HG03135 (cell line): ENCODE measurements around the gene ZNF664.

Experiments used
- ATAC-seq: cut with Tn5 transposase; IDR thresholded peaks from one replicate; pipeline ENCODE4 v1.9.1; 2021; ENCODE audit warnings: mild to moderate bottlenecking, moderate library complexity; ENCODE audit not compliant: unreplicated experiment

ZNF664 gene

DNA sequence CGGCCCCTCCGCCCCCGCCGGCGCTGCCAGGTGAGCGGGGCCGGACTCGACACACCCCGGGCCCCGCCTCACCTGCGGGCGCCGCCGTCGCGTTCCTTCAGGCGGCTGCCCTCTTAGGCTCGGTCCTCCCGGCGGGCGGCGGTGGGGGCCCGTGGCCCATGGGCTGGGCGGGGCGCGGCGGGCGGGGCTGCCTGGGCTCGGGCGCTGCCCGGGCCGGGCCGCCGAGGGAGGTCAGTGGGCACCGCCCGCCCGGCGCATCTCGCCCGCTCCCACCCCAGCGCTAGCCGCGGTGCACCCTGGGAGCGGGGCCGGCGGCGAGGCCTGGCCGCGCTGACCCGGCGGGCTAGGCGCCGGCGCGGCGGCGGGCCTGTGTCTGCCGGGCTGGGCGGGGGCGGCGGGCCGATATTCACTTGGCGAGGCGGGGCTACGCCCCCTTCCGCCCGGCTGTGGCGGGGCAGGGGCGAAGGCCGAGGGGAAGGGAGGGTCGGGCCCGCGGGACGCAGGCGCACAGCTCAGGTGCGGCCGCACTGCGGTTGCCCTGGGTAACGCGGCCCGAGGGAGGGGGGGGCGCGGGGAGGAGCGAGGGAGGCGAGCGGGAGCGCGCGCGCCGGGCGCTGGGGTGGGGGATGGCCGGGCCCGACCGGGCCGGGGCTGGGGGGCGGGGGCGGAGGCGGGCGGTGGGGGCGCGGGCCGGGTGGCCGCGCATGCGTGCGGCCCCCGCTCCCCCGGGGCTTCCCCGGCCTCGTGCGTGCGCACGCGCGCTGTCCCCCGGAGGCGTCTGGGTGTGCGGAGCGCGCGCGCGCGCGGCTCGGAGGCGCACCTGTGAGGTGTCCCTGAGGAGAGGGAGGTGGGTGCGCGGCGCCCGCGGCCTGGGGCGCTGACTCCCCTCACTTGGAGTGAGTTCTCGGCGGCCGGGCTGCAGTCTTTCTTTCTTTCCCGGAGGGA lies at the start of gene ZNF664, which contains the start of gene CCDC92:
ZNF664 (plus strand) TSS at position 759 of the 945 bp plus-strand sequence. CDS start 38,930 bp downstream, outside the sequence.
CCDC92 (minus strand) TSS at position 375 of the 945 bp plus-strand sequence. CDS start 28,526 bp downstream, outside the sequence.
- peak; percentile 78 for ATAC-seq

DNA sequence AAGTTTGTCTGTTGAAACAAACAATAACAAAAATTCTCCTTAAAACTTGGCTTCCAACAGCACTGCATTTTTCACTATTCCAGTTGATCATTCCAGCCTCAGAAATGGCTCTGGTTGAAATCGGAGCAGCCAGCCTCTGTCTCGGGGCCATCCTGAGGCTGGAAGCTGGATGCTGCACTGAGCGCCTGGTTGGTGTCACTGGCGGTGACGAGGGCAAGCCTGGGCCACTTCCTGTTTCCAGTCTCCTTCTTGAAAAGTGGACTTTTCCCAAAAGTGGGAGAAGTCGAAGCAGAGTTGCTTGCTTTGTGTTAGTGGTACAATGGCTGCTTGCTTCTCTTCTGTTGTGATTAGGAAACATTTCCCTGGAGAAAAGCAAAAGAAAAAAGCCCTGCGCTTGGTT lies 49.1 kb upstream of the ZNF664 start:
- ATAC-seq, result no peak

DNA sequence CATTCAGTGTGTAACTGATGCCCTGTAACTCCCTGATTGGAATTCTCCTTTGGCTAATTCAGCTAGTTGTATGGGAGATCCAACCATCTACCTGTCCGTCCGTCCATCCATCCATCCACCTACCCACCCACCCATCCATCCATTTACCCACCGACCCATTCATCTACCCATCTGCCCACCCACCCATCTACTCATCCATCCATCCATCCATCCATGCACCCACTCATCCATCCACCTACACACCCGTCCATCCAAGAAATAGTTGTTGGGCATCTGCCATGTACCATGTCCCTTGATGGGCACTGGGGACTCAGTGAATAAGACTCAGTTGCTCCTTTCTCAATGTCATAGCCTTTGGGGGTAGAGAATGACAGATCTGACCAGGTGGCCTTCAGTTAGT lies 48.5 kb upstream of the ZNF664 start:
- ATAC-seq, result no peak

DNA sequence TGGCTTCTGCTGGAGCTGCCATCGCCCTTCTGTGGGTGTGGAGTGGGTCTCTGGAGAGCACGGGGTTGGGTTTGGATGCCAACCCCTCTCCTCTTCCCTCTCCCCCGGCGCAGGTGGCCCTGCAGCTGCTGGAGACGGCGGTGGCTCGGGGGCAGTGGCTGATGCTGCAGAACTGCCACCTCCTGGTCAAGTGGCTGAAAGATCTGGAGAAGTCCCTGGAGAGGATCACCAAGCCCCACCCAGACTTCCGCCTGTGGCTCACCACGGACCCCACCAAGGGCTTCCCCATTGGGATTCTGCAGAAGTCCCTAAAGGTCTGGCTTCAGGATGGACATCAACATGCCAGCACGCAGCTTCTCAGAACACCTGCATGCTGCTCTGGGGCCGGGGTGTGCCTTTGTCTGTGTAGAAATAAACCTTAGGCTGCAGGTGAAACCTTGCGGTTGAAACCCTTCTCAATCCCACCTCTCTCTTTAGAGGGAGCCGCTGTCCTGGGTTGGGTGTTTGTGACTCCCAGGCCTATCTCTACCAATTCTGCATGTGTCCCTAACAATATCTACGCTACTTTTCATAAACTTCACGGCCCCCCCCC lies 44.6 kb upstream of the ZNF664 start:
- ATAC-seq, result no peak

DNA sequence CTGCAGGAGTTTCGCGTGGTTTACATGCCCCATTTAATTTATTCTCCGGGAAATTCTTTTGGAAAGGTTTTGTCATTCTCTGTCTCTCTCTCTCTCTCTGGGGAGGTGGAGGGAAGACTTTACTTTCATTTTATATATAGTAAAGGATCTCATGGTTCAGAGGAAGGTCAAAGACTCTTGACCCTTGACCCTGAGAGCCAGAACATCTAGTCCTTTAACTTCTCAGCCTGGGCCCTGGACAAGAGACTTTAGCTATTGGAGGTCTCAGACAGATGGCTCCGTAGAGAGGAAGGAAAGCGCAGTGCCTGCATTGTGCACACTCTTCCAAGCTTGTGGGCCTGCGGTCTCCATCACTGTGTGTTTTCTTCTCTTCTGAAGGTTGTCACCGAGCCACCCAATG lies 44.1 kb upstream of the ZNF664 start:
- no peak for ATAC-seq

DNA sequence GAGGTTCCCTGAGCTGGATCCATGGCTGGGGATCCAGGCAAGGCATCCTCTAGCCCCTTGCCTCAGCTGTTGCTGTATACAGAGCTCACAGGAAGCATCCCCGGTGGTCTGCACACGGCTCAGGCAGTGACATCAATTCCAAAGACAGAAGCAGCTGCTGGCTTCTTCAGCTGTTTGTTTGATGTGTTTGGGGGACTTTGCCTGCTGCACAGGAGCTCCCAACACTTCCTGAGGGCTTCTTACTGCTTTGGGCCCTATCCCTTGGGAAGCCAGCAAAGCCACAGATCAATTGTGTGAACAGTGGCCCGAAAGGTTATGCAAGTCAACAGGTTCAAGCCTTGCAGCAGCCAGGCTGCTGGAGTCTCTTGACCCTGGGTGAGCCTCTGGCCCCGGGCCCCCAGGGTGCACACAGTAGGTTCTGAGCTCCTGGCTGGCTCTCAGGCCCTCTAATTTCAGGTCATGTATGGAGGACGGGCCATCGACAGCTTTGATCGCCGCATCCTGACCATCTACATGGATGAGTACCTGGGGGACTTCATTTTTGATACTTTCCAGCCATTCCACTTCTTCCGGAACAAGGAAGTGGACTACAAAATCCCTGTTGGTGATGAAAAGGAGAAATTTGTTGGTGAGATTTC lies 43.0 kb upstream of the ZNF664 start:
- no peak for ATAC-seq

DNA sequence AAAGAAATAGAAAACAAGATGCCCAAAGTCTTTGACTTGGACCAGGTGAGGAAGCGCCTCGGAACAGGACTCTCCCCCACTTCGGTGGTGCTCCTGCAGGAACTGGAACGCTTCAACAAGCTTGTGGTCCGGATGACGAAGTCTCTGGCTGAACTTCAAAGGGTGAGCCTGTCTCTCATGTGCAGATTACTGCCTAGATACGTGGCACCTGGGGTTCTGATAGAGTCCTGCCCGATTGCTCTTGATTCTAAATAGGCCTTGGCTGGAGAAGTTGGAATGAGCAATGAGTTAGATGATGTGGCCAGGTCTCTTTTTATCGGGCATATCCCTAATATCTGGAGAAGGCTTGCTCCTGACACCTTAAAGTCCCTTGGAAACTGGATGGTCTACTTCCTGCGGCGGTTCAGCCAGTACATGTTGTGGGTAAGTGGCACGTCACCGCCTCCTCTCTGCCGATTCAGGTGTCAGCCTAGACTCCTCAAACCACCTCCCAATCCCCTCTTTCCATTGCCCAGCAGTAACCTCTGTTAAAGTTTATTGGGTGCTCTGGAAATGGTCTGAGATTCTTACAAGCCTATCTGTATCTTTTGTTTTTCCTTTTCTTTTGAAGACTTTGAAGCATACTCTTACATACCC lies 41.2 kb upstream of the ZNF664 start:
- ATAC-seq, result no peak

DNA sequence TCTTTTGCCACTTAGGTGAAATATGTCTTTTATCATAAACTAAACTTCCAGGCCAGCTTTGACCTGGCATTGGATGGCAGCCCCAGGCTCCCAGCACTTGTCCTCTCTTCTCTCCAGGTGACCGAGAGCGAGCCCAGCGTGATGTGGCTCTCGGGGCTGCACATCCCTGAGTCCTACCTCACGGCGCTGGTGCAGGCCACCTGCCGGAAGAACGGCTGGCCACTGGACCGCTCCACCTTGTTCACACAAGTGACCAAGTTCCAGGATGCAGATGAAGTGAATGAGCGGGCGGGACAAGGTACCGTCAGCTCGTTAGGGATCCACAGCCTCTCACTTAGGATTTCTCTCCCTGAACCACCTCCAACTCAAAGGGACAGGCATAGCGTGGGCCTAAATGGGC lies 39.8 kb upstream of the ZNF664 start:
- ATAC-seq, result no peak

DNA sequence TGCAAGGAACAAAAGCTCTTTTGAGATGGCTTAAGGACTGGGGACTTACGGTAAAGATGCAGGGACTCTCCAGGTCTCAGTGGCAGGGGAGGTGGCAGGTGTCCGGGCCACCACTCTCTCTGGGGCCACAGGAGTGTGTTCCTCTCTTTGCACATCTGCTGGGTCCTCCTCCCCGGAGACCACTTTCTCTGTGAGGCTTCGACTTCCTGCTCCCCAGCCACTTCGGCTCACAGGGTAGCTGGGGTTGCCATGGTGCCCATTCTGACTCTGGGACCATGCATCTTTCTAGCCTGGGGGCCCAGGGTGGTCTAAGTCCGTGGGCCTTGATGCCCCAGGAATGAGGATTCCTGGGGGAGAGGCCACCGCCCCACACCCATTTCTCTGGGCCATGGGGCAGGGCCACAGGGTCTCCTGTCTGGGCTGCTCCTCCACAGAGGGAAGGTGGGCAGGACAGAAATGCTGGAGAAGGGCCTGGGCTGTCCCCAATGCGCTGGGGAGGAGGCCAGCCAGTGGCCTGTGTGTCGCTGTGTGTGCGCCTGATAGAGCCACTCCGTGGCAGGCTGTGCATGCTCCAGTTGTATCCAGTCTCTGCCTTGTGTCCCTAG lies 38.9 kb upstream of the ZNF664 start:
- no peak for ATAC-seq

DNA sequence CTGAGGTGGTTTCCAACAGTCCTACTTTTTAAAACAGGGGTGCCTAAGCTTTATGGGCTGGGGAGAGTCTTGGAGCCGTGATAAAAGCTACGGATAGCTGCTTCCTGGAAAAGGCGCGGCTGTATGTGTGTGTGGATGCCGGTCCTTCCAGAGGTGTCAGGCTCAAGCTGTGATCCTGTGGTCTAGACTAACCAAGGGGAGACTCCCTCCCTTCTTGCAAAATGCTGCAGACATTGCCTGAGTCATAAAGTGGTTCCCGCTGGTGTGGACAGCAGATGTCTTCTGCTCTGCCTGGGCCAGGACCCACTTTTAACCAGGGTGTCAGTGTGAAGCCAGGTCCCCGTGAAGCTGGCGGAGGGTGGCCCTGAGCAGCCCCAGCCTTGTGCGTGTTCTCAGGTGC lies 38.2 kb upstream of the ZNF664 start:
- no peak for ATAC-seq

DNA sequence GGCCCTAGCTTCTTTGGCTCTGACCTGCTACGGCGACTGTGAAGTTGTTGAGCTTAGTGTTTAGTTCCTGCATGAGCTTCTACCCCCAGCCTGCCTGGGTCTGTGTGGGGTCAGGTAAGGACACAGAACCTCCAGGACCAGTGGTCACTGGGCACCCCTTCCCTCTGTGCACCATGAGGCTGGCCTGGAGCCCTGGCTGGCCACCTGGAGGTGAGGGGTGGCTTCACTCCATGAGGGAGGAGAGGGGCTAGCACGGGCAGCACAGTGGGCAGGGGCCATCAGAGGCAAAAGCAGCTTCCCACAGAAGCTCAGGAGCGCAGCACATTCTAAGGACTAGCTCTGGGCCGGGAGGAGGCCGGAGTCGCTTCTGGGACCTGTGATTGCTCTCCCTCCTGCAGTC lies 37.1 kb upstream of the ZNF664 start:
- no peak for ATAC-seq

DNA sequence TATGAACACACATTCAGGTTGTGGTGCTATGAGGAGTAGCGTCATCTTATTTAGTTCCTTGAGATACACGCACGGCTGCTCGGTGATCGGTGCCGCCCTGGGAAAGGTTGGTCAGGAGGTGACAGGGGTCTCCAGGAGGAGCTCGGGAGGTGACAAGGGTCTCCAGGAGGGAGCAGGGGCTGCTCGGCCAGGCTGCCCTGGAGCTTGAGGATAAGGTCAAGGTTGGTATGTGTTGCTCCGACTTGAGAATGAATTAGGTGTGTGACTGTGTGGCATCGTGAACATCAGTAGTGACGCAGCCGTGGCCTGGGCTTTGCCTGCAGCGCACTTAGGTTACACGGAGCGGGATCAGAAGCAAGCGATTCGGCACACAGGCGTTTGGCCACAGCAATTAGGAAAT lies 36.5 kb upstream of the ZNF664 start:
- ATAC-seq, result no peak

DNA sequence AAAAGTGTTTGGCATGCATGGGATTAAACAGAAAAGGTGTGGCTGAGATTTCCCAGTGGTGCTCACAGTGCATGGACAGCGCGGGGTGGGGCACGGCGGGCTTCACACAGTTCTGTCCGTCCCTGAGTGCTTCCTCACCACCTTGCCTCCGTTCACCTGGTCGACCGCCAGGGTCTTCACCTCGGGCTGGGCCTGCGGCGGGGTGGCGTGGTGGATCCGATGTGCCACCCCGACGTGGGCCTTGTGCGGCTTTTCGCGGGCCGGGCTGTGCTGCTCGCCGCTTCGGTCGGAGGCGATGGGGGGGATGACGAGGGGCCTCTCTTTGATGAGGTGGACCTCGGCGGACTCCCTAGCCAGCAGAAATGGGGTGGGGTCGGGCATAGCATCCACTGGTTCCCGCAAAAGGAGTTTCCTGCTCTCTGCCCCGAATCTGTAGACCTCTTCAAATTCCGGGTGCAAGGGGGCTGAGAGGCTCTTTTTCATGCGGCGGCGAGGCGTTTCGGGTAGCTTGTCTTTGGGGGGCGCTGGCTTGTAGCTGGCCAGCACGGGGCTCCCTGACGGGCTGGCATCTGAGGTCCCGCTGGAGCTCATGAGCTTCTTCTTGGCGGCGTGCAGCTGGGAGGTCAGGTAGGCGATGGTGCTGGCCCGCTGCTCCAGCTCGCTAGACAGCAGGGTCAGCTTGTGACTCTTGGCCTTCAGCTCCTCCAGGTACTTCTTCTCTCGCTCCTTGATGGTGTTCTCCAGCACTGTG lies 35.9 kb upstream of the ZNF664 start:
- no peak for ATAC-seq

DNA sequence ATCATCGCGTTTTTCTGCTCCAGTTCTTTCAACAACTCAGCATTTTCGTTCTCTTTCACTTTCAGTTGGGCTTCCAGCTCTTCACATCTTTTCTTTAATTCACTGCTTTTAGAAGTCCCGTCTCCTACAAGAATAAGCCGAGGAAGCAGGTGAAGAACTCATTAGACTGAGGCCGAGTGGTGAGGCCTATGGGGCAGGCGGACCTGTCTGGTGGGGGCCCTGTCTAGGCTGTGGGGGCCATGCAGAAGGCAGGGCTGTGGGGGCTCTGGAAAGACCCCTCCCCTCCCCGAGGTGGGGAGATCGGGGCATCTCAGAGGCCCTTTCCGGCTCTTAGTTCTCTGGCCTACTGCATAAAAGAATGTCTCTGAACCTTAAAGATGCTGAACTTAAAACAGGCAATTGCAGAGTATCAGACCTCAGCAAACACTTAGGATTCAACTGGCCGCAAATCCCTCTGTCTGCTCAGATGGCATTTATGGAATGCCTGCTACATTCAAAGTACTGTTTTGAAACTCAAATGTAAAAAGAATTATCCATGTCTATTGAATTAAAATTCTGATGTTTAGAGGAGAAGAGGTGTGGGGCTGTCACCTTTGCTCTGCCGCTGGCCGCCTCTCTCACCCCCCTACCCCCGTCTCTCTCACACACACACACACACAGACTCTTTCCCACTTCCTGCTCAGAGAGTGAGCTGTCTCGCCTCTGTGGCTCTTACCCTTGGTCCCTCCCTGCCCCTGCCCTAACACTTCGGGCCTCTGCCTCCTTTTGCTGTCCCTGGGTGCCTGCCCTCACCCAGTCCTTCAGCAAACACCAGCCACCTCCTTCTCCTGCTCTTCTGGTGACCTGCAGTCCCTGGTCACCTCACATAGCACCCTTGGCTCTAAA lies 35.1 kb upstream of the ZNF664 start:
- no peak for ATAC-seq

DNA sequence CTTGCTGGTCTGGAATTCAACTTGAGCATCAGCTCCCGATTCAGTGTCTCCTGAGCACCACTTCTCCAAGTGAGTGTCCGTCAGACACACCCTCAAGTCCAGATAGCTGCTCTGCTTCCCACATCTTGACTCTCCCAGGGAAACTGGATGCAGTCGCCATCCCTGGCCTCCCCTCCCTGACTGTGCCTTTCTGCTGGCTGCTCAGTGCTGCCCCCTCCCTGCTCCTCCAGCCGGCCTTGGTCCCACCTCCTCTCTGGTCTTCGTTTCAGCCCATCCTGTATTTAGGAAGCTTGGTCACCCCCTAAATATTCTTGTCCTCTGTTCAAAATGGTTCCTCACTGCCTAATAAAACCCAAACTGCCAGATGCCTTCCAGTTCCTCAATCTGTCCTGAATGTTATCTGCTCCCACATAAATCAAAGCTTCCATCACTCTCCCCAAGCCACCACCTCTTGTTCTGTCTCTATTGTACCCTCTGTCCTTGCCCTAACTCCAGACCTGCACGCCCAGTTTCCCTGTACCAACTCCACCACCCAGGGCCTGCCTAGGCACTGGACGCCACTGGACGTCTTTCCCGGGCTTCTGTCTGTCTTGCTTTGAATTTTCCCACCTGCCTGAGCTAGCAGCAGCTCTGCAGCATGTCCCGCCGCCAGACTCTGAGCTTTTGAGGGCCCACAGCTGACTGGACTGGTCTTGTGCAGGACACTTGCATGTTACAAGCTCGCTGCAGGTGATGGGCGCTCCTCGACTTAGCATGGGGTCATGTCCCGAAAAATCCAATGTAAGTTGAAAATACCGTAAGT lies 34.1 kb upstream of the ZNF664 start:
- ATAC-seq, result no peak

DNA sequence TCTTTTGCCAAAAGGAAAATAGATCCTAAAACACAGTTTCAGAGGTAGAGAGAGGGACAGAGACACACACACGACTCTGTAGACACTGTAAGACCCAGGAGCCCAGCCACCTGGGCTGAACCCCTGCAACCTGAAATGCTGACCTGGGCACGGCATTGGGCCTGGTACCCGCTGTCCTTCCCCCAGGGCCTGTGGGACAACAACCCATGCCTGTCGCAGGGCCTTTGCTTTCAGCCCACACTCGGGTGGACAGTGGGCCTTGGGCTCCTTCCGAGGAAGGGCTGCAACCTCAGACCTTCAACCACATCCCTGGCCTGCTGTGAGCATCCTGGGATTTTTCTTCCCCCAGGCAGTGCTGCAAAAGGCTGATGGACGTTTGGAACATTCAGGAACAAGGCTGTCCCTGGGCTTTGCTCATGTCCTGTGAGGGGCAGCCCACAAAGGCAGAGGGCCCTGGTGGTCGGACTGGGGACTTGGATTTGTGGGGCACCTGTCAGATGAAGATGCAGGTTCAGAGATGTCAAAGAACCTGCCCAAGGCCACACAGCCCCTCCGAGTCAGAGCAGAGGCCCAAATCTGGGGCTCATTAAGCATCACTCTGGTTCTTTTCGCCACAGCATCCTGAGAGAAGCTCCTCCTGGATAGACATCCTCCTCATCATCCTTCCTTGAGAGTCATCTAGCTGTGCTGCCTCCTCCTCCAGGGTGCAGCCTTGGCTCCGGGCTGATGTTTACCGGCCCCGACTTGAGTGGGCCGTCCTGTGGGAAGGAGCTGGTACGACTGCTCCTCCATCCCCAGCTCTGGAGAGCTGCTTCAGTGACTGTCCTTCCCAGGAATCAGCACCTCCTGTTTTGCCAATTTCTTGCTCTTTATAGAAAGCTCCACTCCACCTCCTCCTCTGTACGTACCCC lies 33.0 kb upstream of the ZNF664 start:
- ATAC-seq, result no peak

DNA sequence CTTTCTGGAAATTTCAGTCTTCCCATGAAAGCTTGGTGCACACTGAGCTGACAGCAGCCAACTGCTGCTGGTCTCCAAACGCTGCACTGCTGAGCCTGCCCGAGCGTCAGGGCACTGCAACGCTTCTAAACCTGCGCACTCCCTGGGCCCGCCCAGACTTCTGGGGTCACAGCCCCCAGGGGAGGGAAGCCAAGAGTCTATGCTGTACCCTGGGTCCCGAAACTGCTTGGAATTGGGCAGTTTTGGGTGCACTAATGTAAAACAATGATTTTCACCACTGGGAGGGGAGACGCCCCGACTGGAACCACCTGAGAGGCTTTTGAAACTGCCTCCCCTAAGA lies 32.4 kb upstream of the ZNF664 start:
- no peak for ATAC-seq
